Mesodermal cell (in vitro differentiated cells): Measurements from ENCODE around the gene CIT. TPM values are rescaled to one million over a fixed set of nuclear protein-coding genes. Genes with fewer than 3 reads are reported as not detected.
A peak's percentile ranks its signal among the peaks of the same experiment; 100 is the strongest.

Experiments
- H3K27ac ChIP-seq: 2 replicates; pipeline ENCODE4 v1.7.0; 2013; ENCODE audit warnings: mild to moderate bottlenecking, low read depth, low read length, moderate library complexity; ENCODE audit not compliant: severe bottlenecking
- H3K36me3 ChIP-seq: 2 replicates; pipeline ENCODE4 v1.7.1; 2013; ENCODE audit warnings: mild to moderate bottlenecking, low read length, moderate library complexity; ENCODE audit not compliant: control insufficient read depth, insufficient read depth
- H3K4me1 ChIP-seq: one replicate; pipeline ENCODE4 v1.7.1; 2013; ENCODE audit warnings: mild to moderate bottlenecking, low read length; ENCODE audit not compliant: insufficient read depth, control insufficient read depth, poor library complexity, severe bottlenecking
- H3K4me3 ChIP-seq: 2 replicates; pipeline ENCODE4 v1.7.0; 2013; ENCODE audit warnings: low read length, control low read depth, mild to moderate bottlenecking; ENCODE audit not compliant: insufficient read depth, poor library complexity, severe bottlenecking; ENCODE audit errors: extremely low read depth
- H3K9me3 ChIP-seq: 2 replicates; pipeline ENCODE4 v1.7.1; 2013; ENCODE audit warnings: mild to moderate bottlenecking, low read length, moderate library complexity; ENCODE audit not compliant: control insufficient read depth
- WGBS, 2 experiments: methylation state at CpG; one replicate each; pipeline ENCODE4 v1.1.5; 2013; ENCODE audit warnings: missing lambda C conversion rate in 2 of 2; ENCODE audit not compliant: insufficient coverage in 2 of 2; 5-methylcytosine and 5-hydroxymethylcytosine counted together
- polyA plus RNA-seq, 2 experiments: library from polyadenylated mRNA; stranded (reverse); fragments of 50-300 nt; gene quantifications; one replicate each; pipeline ENCODE4 v1.2.3, GENCODE V29; 2013

Gene CIT
- 24.1 TPM for polyA plus RNA-seq (2013, experiment 1 of 2)
- 25.9 TPM for polyA plus RNA-seq (2013, experiment 2 of 2)

- peak within 1 kb of the TSS; percentile 84 for H3K4me3 ChIP-seq
- H3K27ac ChIP-seq = peak within 1 kb of the TSS; percentile 59
- H3K36me3 ChIP-seq = peaks cover 36% of the 10 kb centered on the region
- 0 to 1% methylated on average over 48 to 52 of the region's 56 CpGs for WGBS, 2 experiments
- H3K9me3 ChIP-seq = no peaks in the 10 kb centered on the region
- H3K4me1 ChIP-seq = no peaks in the 10 kb centered on the region
Observed at GRCh38 chr12:119876761-119877638, at the start of gene CIT. CIT (minus strand) TSS chr12:119877320; CDS start chr12:119876168, 1,152 bp downstream.

- H3K9me3 ChIP-seq = no peaks in the 10 kb centered on the region
Observed at GRCh38 chr12:119925269-119925668, 48.1 kb upstream of the CIT start.

GRCh38 chr12:119920064-119920463 is 42.9 kb upstream of the CIT start:
- H3K27ac ChIP-seq = no peak overlapping the region
- H3K4me3 ChIP-seq = no peak overlapping the region
- 87 to 93% methylated on average over 5 of the region's 6 CpGs for WGBS, 2 experiments
- no peaks in the 10 kb centered on the region for H3K36me3 ChIP-seq
- no peaks in the 10 kb centered on the region for H3K4me1 ChIP-seq
- peaks cover 4% of the 10 kb centered on the region for H3K9me3 ChIP-seq

More at GRCh38 chr12:119925269-119925668, 48.1 kb upstream of the CIT start:
- Histone ChIP-seq H3K27ac (no peak overlapping the region), H3K4me1 (no peaks in the 10 kb centered on the region), H3K36me3 (no peaks in the 10 kb centered on the region), H3K4me3 (no peak overlapping the region)

GRCh38 chr12:119915894-119916510 is 38.9 kb upstream of the CIT start:
- Histone ChIP-seq H3K9me3 (peaks cover 4% of the 10 kb centered on the region), H3K27ac (no peak overlapping the region), H3K36me3 (no peaks in the 10 kb centered on the region), H3K4me3 (no peak overlapping the region), H3K4me1 (no peaks in the 10 kb centered on the region)
- WGBS, 2 experiments = 86 to 91% methylated on average over 1 to 5 of the region's 13 CpGs

- WGBS, 2 experiments = no CpG with 5 or more reads among the region's 1 CpG
- Histone ChIP-seq H3K4me1 (no peaks in the 10 kb centered on the region), H3K9me3 (no peaks in the 10 kb centered on the region), H3K36me3 (no peaks in the 10 kb centered on the region), H3K4me3 (no peak overlapping the region), H3K27ac (no peak overlapping the region)
Observed at GRCh38 chr12:119914666-119915065, 37.5 kb upstream of the CIT start.

GRCh38 chr12:119913536-119914330 is 36.6 kb upstream of the CIT start:
- no peaks in the 10 kb centered on the region for H3K9me3 ChIP-seq

GRCh38 chr12:119911182-119911581 is 34.1 kb upstream of the CIT start:
- Histone ChIP-seq H3K4me1 (no peaks in the 10 kb centered on the region), H3K4me3 (no peak overlapping the region), H3K36me3 (no peaks in the 10 kb centered on the region), H3K9me3 (no peaks in the 10 kb centered on the region), H3K27ac (no peak overlapping the region)
- 100% methylated on average over 2 of the region's 4 CpGs; no CpG with 5 or more reads in 1 of the 2 experiments for WGBS, 2 experiments

More at GRCh38 chr12:119913536-119914330, 36.6 kb upstream of the CIT start:
- Histone ChIP-seq H3K27ac (no peak overlapping the region), H3K4me1 (no peaks in the 10 kb centered on the region), H3K4me3 (no peak overlapping the region), H3K36me3 (no peaks in the 10 kb centered on the region)
- WGBS, 2 experiments = 92 to 95% methylated on average over 5 to 6 of the region's 6 CpGs

GRCh38 chr12:119910586-119910985 is 33.5 kb upstream of the CIT start:
- WGBS, 2 experiments = 92 to 100% methylated on average over 2 to 3 of the region's 4 CpGs
- no peaks in the 10 kb centered on the region for H3K36me3 ChIP-seq
- no peak overlapping the region for H3K27ac ChIP-seq
- H3K9me3 ChIP-seq = no peaks in the 10 kb centered on the region
- H3K4me3 ChIP-seq = no peak overlapping the region
- H3K4me1 ChIP-seq = no peaks in the 10 kb centered on the region

GRCh38 chr12:119902084-119902509 is 25.0 kb upstream of the CIT start:
- Histone ChIP-seq H3K27ac (no peak overlapping the region), H3K36me3 (no peaks in the 10 kb centered on the region), H3K4me3 (no peak overlapping the region), H3K9me3 (no peaks in the 10 kb centered on the region), H3K4me1 (no peaks in the 10 kb centered on the region)
- WGBS, 2 experiments = 4 to 11% methylated on average over 4 to 5 of the region's 5 CpGs

GRCh38 chr12:119901670-119902069 is 24.6 kb upstream of the CIT start:
- no peak overlapping the region for H3K27ac ChIP-seq
- H3K36me3 ChIP-seq = no peaks in the 10 kb centered on the region
- no peaks in the 10 kb centered on the region for H3K4me1 ChIP-seq
- no peaks in the 10 kb centered on the region for H3K9me3 ChIP-seq
- WGBS, 2 experiments = 80 to 100% methylated on average over 1 of the region's 2 CpGs
- no peak overlapping the region for H3K4me3 ChIP-seq
